COLO829 (cell line): ENCODE data around the gene ZNF205.

Experiments used
- DNase-seq: peaks from one replicate; pipeline ENCODE4 v3.0.0; 2012; ENCODE audit warnings: low spot score

Gene ZNF205

DNA sequence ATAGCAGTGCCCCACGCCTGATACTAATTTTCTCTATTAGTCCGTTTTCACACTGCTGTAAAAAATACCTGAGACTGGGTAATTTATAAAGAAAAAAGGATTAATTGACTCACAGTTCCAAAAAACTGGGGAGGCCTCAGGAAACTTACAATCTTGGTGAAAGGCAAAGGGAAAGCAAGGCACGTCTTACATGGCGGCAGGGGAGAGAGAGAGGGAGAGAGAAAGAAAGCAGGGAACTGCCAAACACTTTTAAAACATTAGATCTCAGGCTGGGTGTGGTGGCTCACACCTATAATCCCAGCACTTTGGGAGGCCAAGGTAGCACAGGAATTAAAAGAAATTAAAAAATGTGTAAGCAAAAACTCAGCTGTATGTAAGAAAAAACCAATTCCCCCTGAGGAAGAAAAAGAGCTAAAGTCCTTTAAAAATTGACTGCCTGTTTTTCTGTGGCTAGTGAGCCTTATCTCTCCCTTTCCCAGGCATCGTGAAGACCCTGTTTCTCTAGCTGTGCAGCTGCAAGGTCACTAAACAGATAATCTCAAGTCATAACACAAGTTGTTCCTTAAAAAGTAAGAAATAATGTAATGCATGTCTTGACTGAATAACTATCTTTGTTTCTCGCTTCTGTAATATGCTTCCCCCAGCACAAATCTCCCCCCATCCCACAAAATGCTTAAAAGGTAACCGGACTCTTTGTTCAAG, 27.3 kb upstream of the ZNF205 start:
- no peak for DNase-seq

DNA sequence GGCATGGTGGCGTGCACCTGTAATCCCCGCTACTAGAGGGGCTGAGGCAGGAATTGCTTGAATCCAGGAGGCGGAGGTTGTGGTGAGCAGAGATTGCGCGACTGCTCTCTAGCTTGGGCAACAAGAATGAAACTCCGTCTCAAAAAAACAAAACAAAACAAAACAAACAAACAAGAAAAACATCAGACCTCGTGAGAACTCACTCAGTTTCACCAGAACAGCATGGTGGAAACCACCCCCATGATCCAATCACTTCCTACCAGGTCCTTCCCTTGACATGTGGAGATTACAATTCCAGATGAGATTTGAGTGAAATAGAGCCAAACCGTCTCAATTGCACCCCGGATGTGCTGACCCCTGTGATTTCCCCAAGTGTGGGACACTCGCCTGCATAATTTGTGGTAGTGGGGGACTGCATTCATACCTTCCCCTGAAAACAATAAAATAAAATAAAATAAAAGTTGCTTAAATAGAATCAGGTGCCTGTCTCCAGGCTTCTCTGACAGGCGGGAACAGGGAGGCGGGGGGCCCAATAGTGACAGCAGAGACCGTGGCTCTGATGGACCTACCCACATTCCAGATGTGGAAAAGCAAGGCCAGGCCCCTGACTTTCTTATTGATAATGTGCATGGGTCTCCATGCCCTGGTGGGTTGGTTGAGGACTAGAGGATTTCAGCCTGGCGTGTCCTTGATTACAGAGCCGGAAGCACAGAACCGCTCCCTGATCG, 26.4 kb upstream of the ZNF205 start:
- no peak for DNase-seq

DNA sequence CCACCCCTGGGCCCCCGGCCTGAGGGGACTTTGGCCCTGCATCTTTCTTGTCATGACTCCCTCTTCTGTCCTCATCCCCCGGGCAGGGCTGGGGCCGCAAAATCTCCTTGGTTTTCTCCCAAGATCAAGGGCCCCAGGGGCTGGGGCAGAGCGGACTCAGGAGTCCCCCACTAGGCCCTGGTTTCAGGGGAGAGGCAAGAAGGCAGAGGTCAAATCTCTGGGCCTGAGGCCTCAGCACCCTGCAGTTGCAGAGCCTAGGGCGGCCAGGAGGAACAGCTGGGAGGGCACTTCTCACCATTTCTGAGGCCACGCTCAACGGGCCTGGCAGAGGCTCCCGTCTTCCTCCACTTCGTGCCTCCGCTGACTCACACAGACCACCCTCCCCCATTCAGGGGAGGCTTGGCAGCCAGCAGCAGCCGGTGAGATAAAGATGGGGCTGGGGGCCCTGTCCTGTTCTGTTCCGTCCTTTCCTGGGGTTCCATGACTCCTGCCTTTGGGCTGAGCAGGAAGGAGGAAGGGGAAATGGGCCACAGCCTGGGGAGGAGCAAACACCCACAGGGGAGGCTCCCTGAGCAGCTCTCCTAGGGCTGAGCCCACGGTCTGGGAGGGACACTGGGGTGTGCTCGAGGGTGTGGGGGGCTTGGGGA, 25.7 kb upstream of the ZNF205 start:
- no peak for DNase-seq

DNA sequence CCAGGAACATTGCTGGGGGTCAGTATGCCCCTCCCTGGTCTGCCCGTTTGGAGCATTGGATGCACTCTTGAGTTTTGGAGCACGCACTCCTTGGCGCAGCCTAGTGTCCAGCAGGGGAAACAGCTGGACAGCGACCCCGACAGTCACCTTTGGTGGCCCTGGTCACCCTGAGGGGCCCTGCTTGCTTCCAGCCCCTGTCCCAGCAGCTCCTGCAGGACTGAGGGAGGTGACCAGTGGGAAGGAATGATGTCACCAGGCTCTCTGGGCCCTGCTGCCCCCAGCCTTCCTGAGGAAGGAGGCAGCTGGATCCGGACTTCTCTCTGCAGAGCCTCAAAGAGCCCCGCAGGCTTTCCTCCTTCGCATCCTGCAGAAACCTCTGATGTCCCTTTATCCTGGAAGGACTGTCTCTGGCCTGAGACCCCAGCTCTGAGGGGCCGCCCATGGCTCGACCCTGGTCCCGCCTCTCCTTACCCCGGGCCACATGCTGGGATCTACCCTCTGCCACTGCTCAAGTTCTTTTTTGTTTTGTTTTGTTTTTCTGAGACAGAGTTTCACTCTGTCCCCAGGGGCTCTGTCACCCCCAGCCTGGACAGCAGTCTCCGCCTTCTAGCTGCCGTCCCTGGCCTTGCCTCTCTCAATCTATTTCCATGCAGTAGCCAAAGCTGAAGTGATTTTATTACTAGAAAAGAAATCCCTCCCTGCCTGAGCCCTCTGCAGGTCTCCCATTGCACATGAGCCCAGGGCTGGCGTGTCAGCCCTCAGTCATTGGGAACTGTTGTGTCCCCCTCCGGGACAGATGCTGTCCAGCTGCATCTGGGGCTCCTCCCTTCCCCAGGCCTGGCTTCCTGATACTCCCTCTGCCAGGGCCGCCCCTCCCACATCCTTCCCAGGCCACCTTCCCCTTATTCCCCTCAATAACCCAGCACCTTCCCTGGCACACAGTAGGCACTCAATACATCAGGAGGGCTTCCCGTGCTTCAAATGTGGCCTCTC, 24.8 kb upstream of the ZNF205 start:
- DNase-seq, result no peak

DNA sequence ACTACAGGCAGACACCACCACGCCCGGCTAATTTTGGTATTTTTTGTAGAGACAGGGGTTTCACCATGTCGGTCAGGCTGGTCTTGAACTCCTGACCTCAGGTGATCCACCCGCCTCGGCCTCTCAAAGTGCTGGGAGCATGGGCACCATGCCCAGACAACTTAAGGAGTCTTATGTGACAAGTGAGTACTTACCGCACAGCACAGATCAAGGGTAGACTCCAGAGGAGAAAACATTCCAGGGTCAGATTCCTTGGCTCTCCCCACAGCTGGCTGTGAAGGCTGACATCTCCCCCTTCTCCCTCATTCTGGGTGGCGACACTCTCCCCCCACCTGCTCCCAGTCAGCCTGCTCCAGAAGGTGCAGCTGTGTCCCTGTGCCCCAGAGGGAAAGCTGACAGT, 23.9 kb upstream of the ZNF205 start:
- no peak for DNase-seq

DNA sequence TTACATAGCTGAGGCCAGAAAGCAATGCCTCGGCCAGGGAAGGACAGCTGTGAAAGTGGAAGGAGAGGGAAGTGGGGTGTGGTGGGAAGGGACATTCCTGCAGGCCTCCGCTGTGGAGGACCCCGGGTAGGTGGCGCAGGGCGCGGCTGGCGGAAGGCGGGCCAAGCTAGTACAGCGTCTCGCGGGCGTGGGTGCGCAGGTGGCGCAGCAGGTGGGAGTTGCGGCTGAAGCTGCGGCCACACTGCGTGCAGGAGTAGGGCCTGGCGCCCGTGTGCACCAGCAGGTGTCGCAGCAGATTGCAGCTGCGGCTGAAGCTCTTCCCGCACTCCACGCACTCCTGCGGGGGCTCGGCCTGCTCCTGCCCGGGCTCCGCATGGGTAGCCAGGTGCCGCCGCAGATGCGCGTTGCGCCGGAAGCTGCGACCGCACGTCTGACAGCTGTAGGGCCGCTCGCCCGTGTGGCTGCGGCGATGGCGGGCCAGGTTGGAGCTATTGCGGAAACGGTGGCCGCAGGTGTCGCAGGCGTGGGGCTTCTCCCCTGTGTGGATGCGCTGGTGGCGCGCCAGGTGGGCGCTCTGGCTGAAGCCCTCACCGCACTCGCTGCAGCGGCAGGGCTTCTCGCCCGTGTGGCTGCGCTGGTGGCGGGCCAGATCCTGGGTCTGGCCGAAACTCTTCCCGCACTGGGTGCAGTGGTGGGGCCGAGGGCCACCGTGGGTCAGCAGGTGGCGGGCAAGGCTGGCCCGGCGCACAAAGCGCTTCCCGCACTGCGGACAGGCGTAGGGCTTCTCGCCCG, 23.3 kb upstream of the ZNF205 start:
- no peak for DNase-seq

DNA sequence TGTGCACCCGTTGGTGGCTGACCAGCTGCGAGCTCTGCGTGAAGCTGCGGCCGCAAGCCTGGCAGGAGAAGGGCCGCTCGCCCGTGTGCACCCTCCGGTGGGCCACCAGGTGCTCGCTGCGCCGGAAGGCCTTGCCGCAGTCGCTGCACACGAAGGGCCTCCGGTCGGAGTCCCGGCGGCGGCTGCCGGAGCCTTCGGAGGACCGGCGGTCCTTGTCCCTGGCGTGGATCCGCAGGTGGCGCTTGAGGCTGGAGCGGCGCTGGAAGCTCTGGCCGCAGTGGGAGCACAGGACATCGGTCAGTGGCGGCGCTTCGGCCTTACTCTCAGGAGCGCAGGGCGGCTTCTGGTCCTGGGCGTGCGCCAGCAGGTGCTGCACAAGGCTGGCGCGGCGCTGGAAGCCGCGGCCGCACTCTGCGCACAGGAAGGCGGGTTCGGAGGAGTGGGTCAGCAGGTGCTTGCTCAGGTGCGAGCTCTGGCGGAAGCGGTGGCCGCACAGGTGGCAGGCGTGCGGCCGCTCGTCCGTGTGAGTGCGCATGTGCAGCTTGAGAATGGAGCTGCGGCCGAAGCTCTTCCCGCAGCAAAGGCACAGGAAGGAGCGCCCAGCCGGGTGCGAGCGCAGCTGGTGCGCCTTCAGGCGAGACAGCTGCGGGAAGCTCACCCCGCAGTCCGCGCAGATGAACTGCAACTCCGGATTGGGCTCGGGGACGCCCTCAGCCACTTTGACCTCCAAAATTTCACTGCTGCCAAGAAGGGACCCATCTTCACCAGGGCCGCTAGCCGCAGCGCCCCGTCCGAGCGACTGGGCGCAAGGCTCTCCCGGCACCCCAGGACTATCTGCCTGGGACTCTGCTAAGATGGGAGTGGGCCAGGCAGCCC, 22.4 kb upstream of the ZNF205 start:
- DNase-seq, result no peak

DNA sequence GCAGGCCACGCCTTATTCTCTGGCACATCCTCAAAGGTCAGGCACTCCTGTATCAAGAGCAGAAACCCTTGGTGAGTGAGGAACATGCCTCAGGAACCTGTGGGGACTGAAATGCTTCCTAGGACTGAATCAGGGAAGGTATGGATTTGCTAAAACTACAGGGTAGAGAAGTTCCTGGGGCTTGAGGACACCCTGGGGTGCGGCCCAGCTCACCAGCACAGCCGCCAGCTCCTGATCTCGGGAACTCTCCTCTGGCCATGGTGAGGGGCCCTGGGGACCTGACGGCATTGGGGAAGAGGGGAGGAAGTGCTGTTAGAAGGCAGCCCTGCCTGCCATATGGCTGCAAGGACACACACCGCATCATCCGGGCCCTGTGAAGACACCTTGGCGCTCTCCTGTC, 20.8 kb upstream of the ZNF205 start:
- DNase-seq, result no peak

DNA sequence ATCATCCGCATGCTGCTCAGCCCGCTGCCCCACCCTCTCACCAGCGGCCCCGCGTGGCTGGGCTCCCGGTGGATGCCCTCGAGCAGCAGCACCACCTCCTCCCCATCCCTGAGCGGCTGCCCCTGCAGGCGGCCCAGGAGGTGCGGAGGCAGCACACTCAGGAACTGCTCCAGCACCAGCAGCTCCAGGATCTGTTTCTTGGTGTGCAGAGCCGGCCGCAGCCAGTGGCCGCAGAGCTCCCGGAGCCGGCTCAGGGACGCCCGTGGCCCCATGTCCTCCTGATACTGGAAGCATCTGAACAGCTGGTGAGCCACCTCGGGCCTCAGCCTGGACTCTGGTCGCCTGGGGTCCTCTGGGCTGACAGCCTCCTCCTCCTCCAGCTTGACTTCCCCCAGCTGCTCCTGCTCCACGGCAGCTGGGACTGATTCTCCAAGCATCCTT, 19.9 kb upstream of the ZNF205 start:
- no peak for DNase-seq

DNA sequence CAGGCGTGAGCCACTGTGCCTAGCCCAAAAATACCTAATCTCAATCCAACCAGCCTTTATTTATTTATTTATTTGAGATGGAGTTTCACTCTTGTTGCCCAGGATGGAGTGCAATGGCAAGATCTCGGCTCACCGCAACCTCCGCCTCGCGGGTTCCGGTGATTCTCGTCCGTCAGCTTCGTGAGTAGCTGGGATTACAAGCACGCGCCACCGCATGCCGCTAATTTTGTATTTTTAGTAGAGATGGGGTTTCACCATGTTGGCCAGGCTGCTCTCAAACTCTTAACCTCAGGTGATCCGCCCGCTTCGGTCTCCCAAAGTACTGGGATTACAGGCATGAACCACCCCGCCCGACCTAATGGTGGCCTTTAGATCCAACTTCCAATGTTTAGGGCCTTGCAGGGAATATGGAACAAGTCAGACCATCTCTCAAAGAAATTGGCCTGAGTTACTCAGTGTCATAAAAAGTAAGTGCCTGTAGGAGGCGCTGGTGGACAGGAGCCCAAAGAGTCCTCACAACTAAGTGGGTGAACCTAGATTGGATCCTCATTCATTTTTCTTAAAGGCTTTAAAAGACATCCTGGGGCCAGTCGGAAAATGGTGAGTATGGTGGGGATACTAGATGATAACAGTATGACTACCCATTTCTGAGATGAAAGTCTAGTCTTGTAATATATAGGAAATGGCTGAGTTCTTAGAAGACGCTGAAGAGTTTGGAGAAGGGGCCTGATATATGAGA, 17.9 kb upstream of the ZNF205 start:
- peak; percentile 48 for DNase-seq

DNA sequence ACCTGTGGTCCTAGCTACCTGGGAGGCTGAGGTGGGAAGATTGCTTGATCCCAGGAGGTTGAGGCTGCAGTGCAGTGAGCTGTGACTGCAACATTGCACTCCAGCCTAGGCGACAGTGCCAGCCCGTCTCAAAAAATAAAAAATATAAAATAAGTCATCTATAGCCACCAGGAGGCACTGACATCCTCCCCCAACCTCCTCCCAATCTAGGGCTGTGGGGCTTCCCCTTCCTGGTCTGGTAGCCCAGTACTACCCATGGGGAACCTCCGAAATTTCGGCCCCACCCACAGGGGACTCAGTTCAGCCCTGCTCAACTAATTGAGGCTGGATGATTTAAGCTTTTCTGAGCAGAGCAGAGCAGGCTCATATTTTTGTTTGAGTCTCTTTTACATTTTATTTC, 16.5 kb upstream of the ZNF205 start:
- no peak for DNase-seq

DNA sequence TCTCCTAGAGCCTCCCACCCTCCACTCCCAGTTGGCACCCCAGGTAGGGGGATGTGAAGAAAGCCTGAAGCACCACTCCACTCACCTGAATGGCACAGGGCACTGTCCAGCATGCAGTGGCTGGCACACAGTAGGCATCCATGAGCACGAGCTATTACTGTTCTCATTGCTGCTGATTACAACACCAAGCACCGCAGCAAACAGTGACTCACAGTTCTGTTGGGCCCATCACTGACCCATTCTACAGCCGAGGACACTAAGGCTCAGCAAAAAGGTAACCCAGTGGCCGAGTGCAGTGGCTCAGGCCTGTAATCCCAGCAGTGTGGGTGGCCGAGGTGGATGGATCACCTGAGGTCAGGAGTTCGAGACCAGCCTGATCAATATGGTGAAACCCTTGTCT, 16.0 kb upstream of the ZNF205 start:
- no peak for DNase-seq

DNA sequence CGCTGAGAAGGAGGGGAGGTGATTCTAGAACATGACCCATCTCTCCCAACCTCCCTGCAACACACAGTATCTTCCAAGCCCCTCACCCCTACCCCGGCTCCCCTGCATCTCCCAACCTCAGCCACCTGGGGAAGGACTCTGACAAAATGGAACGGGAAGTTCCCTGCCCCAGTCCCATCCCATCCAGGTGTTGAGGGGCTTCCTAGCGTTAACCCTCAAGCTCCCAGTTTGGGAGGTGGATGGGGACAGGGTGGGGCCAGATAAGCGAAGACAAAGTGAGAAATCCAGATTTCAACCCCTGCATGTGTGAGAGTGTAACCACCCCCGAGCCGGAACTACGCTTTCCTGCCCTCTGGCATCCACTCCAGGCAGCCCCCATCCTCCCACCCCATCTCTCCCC, 15.1 kb upstream of the ZNF205 start:
- no peak for DNase-seq

DNA sequence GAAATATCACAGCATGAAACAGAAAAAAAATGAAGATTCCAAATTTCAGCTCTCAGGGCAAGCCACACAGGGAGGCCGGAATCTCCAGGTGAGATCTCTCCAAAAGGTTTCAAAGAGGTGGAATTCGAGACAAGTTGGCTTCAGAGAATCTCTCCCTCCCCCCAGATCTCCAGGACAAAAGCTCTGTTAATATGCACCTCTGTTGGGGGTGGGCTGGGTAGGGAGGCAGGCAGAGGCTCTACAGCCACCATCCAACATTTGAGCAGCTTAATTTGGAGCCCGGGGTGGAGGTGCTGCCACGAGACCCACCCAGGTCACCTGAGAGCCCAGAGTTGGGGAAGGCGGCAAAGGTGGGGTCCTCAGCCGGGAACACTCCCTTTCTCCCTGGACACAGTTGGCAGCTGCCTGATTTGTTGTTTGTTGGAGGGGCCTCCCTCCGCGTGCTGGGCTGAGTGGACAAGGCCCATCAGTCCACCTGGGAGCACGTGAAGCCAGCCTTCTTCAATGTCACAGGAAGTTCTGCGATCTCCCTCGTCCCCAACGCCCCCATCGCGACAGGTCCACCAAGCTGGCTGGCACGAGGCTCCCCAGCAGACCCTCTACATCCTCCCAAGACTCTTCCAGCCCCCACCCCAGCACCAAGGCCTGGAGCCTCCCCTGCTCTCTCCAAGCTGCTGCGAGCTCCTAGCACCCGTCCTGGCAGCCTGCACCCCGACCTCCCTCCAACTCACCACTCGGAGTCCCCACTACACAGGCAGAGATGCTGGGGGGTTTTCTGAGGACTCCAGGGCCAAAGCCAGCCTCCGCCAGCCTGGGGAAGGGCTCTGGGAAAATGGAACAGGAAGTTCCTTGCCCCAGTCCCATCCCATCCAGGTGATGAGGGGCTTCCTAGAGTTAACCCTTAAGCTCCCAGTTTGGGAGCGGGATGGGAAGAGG, 13.7 kb upstream of the ZNF205 start, which contains the start of gene ZSCAN10:
TSS of gene ZSCAN10 (minus strand) at position 836 of the 936 bp plus-strand sequence. CDS start 6,357 bp downstream, outside the sequence.
- DNase-seq, result no peak

DNA sequence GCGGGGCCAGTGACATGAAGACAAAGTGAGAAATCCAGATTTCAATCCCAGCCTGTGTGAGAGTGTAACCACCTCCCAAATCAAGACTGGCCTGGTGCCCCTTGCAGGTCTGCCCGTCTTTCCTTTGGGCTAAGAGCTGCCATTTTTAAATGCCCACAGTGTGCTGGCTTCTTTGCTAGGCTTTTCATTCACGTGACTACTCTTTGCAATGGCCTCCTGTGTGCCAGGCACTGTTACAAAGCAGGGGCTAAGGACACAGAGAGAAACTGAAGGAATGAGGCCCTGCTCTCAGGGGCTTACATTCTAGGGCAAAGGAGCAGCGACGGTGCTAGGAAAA, 13.0 kb upstream of the ZNF205 start:
- DNase-seq, result no peak

DNA sequence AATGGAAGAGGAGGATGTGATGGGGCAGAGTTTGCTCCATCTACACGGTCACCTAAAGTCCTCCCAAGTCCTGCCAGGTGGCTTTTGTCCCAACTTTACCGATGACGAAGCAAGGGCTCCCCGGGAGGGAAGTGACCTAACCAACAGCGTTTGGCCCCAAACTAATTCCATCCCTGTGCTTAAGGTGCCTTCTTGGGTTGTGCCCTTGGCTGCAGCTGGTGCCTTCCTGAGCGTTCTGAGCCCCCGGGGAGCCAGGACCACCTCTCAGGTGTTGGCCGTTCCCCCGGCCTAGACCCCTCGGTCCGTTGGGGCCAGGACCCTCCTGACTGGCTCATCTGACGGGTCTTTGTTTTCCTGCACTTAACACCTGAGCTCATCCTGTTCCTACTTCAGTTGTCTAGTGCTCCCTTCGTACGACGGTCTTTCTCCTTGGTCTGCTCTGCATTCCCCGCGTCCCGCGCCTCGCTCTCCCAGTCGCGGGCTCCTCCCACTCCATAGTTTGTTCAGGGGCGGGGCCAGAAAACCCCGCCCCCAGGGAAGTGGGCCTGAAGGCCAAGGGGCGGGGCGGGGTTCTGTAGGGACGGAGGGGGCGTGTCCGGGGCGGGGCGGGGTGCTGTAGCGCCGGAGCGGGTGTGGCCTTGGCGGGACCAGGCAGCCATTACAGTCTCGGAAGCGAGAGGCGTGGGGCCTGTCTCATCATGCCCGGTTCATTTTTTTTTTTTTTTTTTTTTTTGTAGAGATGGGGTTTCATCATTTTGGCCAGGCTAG, 12.5 kb upstream of the ZNF205 start:
- DNase-seq, result peak; percentile 98

DNA sequence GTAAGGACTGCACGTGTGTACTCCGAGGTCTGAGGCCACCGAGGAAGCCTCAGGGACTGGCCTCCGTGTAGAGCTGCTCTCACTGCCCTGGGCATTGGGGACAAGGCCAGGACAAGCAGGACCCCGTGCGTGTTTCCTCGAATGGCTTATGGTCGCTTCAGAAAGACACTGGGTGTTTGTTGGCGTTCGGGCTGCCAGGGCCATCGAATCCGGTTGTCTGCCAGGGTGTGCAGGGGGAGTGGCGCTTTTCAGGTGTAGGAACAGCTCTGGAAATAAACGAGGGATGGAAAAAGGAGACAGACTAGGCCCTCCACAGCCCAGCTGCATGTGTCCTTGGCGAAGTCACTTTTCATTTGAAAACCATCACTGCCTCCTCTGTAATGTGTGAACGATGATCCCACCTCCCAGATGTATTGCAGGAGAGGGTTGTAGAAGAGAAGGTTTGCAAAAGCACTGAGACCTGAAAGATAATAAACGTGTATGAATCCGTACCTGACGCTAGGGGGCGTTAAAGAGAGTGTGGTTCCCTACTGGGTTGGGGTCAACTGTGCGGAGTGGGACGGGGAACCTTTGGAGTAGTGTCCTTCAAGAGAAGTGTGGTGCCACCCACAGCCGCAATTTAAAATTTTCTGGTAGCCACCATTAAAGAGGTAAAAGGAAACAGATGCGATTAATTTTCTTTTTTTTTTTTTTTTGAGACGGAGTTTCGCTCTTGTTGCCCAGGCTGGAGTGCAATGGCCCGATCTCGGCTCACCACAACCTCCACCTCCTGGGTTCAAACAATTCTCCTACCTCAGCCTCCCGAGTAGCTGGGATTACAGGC, 11.2 kb upstream of the ZNF205 start:
- DNase-seq, result no peak
